ENCODE results near the gene SLAMF7.

The SLAMF7 gene

DNA sequence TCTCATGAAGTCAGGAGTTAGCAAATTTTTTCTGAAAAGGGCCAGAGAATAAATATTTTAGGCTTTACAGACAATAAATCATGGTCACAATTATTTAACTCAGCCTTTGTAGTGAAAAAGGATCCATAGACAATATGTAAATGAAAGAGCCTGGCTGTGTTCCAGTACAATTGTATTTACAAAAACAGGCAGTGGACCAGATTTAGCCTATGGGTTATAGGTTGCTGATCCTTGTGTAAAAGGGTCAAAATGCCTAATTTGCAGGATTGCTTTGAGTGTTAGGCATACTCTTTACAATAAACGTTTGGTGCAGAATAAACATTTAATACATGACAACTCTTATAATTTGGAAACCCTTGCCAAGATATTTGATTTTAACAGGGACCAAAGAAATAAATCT, 6.5 kb downstream of the SLAMF7 start:
- no peak for DNase-seq (ENCODE audit: low spot score)

GRCh38 chr1:160746836-160747500, 7.9 kb downstream of the SLAMF7 start:
- DNase-seq (ENCODE audit: low spot score) = no peak

- DNase-seq (ENCODE audit: low spot score) = no peak
These were observed 8.7 kb downstream of the SLAMF7 start for GRCh38 chr1:160747717-160748116.

- DNase-seq (ENCODE audit: low spot score) = no peak
These were observed 9.3 kb downstream of the SLAMF7 start for GRCh38 chr1:160748181-160748877.

DNA sequence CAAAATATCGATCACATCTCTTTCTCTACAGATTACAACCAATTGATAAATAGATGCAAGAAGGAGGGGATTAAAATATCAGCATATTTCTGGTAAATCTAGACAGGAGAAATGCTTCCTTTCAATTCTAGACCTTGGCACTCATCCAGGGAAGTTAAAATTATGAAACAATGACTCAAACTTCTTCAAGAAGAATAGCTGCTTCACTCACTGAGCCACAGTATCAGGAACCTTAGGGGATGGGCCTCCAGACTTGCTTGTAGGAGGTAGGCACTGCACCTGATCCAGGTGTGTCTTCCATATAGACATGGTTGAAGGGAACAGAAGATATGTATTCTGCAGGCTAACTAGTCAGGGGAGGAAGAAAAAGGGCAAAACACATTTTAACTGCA, 9.8 kb downstream of the SLAMF7 start:
- DNase-seq (ENCODE audit: low spot score) = no peak

- no peak for DNase-seq (ENCODE audit: low spot score)
These were observed 11.6 kb downstream of the SLAMF7 start for GRCh38 chr1:160750608-160751007.

GRCh38 chr1:160752406-160752805, 13.4 kb downstream of the SLAMF7 start:
- no peak for DNase-seq (ENCODE audit: low spot score)

- no peak for DNase-seq (ENCODE audit: low spot score)
These were observed 13.9 kb downstream of the SLAMF7 start for GRCh38 chr1:160752924-160753323.

DNA sequence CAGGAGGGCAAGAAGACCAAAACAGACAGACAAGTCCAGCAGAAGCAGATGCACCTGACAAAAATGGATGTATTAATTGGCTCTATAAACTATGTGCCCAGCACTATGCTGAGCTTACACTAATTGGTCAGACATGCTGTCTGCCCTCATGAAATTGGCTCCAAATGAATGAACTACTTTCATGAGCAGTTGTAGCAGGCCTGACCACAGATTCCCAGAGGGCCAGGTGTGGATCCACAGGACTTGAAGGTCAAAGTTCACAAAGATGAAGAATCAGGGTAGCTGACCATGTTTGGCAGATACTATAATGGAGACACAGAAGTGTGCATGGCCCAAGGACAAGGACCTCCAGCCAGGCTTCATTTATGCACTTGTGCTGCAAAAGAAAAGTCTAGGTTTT, 14.5 kb downstream of the SLAMF7 start:
- no peak for DNase-seq (ENCODE audit: low spot score)

GRCh38 chr1:160755461-160755860, 16.4 kb downstream of the SLAMF7 start:
- no peak for DNase-seq (ENCODE audit: low spot score)

DNA sequence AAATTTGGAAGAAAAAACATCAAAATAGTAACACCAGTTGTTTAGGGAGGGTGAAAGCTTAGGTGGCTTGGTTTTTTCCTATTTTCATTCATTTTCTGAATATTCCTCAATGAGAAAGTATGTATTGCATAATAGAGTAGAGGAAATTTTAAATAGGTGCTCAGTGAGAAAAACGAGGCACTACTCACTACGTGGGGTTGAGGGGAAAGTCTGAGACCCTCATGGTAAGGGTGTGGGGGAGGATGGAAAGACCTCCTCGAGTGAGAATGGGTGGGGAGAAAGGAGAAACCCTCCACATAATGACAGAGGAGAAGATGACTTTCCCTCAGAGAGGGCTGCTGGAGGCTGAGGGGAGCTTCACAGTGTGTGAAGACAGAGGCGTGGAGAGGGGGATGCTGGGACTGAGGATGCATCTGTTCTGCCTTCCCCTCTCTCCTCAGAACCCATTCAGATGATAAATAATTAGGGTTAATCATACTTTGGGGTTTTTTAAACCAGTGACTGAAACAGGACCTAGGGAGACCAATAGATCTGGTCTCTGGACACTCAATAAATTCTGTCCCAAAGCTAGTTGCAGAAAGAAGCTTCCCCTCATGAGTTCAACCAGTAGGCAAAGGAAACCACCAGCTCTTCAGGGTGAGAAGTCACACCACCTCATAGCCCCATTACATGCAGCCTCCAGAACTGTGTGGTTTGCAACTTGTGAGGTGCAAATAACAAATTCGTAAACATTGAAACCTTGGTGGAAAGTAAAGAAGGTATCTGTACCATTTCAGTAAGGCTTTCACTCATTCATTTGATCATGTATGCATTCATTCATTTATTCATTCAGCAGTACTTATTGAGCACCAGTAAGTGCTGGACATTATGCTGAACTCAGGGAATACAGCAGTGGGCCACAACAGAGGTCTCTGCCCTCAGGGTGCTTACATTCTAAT, 17.1 kb downstream of the SLAMF7 start:
- DNase-seq (ENCODE audit: low spot score) = no peak

GRCh38 chr1:160756849-160757201, 17.8 kb downstream of the SLAMF7 start:
- no peak for DNase-seq (ENCODE audit: low spot score)

GRCh38 chr1:160758521-160758920, 19.5 kb downstream of the SLAMF7 start:
- no peak for DNase-seq (ENCODE audit: low spot score)

DNA sequence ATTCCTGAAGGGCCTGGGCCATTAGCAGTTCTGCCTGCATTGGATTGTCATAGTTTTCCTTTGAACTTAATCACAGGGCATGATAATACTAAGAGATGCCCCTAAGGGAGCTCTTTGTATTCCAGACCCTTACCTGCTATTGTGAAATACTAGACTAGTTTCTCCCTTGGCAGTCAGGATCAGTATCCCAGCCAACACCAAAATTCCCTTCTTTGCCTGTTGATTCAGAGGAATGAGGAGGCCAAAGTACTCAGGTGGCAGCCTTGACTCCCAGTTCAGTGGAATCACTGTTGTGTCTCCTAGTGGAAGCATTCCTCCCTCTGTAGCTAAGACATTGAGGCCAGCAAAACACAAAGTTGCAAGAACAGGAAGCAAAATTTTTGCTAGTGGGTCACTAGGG, 20.7 kb downstream of the SLAMF7 start:
- no peak for DNase-seq (ENCODE audit: low spot score)

- DNase-seq (ENCODE audit: low spot score) = no peak
These were observed 22.0 kb downstream of the SLAMF7 start for GRCh38 chr1:160761046-160761445.

GRCh38 chr1:160761886-160762285, 22.8 kb downstream of the SLAMF7 start:
- no peak for DNase-seq (ENCODE audit: low spot score)

GRCh38 chr1:160763993-160764392, 24.9 kb downstream of the SLAMF7 start:
- no peak for DNase-seq (ENCODE audit: low spot score)

DNA sequence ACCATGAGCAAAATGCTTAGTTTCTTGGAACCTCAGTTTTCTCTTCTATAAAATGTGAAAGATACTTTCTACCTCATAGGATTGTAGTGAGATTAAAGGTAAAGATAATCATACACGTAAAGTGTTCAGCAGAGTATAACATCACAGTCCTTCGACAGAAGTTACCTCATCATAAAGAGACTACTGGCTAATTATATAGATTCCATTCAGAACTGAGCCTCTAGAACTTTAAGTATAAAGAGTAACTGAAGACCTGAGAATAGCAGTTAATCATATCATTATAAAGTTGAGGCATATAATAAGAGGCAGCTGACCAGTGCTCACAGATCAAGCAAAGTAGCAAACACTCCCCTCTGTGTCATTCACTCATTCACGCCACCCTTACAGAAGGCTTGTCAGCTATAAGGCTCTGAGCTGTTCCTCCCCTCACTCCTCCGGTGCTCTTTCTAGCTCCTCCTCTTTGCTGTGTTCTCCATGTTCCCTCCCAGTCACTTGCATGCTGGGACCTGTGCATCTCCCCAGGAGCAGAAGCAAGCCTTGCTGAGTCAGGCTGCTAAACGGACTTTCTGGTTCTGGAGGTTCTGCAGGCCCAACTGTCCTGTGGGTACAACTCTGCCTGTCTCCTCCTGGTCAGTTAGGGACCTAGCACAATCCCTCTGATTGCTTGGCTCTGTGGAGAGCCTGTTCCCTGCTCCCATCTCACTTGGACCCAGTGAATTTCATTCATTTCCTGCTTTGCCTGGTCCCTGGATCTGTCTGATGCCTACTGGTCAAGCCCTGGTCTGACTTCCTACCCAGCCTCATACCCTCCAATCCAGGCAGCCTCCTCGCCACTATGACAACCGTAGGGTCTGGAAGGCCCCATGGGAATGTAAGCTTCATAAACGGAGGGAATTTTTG, 28.6 kb downstream of the SLAMF7 start:
- DNase-seq (ENCODE audit: low spot score) = no peak

DNA sequence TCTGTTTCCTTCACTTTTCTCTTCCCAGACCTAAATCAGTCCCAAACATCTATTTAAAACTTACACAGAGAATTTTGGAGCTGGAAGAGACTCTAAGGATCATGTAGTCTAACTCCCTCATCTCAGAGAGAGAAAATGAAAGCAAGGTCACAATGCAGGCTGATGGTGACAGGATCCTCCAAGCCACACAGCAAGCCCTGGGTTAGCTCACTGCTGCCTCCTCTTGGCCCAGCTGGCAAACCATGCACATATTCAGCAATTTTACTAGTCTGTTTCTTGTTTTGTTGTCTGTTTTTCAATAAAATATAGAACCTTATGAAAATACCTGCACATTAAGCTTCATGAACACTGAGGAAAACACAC, 29.2 kb downstream of the SLAMF7 start:
- no peak for DNase-seq (ENCODE audit: low spot score)

DNA sequence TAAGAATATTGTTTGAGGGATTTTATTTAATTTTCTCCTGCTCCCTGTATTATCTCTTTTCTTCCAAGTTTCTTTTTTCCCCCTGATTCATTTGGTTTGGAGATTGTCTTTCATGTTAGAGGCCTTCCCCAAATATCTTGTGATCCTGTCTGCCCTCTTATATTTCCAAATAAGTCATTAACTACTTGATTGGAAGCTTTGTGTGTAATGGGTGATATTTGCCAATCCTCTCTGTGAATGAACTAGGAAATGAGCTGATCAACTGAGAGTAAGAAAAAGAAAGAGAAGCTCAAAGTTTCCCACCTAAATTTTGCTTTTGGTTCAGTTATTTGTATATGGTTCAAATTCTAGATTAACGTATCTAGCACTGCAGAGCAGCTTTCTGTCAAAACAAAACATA, 33.3 kb downstream of the SLAMF7 start:
- DNase-seq (ENCODE audit: low spot score) = no peak

- DNase-seq (ENCODE audit: low spot score) = no peak
These were observed 34.0 kb downstream of the SLAMF7 start for GRCh38 chr1:160773093-160773492.

Measured in GM03348 (cell line).